NCI-H446 treated with DMSO at 0.1 percent for 48 hours (cell line): ENCODE data around the gene LPXN.
"Not testable (repeated sequence)": the region's sequence is repeated elsewhere in the genome, so short reads cannot be mapped to it uniquely, and the experiment has no call there.

Experiments used
- DNase-seq: peaks from one replicate; lab custom pipeline; 2025; lab: John Stamatoyannopoulos, UW

Gene LPXN

GRCh38 chr11:58579192-58580129 is 3.8 kb upstream of the LPXN start:
- DNase-seq = peak; percentile 90

DNA sequence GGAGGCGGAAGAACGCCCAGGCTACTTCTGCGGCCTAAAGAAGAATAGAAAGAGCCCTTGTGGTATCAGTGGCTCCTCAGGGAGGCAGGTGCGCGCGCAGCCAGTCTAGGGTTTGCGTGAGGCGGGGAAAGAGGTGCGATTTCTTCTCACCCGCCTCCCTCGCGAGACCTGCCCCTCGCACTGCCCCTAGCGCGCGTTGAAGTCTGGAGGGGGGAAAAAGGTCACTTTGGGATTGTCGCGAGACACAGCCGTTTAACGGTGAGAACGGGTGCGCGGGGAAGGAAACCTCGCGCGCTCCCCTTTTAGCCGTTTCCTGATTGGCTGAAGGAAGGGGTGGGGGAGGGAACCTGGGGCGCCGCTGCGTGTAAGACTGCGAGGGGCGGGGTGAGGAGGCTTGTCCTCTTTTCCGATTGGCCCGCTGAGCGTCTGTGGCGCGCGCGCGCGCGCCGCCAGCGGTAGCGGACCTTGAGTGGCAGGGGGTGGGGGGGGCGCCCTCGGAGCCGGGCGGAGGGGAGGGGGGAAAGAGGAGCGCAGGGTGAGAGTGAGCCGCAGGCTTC is 3.1 kb upstream of the LPXN start, which contains the start of gene ZFP91:
Gene ZFP91 (plus strand): TSS at position 429 of the 557 bp plus-strand sequence. CDS start 219 bp downstream, outside the sequence.
- DNase-seq = peak; percentile 97

GRCh38 chr11:58578136-58578634 is 2.5 kb upstream of the LPXN start:
- peak; percentile 99 for DNase-seq

- DNase-seq = no peak
These were observed 2.0 kb upstream of the LPXN start for GRCh38 chr11:58577555-58578135.

DNA sequence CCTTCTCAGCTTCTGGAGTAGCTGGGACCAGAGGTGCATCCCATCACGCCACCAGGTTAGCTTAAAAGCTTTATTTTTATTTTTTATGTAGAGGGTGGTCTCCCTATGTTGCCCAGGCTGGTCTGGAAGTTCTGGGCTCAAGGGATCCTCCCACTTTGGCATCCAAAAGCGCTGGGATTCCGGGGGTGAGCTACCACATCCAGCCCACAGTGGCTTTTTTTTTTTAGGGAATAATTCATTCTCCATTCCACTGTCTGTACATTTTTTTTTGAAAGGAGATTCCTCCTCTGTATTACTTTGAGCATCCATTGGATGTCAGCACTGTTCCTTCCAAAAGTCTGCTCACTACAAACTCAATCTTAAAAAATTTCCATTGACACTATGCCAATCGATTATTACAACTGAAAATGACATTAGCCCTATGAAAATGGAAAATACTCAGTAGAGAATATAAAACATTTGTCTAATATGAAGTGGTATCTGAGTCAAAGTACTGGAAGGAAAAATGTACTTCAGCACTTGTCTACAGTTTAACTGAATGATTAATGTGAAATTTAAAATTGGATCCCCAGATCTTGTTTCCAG is 1.3 kb upstream of the LPXN start:
- peak; percentile 21 for DNase-seq

GRCh38 chr11:58574881-58575280 is 775 bp downstream of the LPXN start:
- peak; percentile 16 for DNase-seq

DNA sequence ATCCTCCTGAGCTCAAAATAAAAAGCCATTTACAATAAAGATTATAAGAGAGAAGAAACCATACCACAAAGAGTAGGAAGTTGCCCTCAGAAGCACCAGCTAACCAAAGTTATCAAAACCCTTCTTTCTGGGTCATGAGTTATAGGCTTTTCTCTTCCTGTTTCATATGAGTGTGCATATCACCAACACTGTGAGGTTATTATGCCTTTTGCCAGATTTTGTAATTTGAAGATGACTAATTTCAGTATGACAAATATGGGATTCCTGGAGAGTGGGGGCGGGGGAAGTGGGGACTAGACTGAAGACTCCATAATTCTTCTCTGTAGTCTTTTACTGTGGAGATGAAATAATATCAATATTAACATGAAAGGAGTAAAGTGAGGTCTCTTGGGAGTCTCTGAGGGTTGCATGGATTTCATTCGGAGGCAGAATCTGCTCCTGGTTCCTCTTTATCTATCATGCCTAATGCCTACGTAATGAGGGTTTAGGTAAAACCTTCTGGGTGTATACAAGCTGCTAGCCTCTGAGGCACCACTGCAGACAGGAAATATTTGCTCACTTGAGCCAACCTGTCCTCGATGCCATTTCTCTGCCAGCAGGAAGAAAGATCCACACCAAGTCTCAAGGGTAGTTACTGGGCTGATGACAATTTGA is 2.1 kb downstream of the LPXN start:
- DNase-seq = peak; percentile 48

- DNase-seq = not testable (repeated sequence)
These were observed 2.8 kb downstream of the LPXN start for GRCh38 chr11:58572906-58573305.

GRCh38 chr11:58567889-58568512 is 7.7 kb downstream of the LPXN start:
- DNase-seq = peak; percentile 33

GRCh38 chr11:58564231-58564630 is 11.4 kb downstream of the LPXN start:
- no peak for DNase-seq

DNA sequence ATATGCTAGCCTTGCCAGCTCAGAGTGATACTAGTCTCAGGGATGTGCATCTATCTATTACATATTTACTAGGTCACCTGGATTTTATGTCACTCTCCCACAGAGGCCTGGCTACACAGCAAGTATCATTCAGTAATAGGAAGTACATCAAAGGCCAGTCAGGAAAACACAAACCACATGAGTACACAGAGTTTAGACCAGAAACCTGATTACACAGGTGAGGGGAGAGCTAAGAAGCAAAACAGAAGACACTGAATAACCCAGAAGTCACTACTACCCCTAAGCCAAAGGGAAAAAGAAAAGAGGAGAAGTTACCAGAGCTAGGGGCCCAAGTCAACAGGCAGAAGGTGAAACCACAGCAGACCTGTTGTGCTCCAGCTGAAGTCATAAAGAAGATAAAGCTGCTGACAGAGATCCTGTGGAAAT is 13.3 kb downstream of the LPXN start:
- DNase-seq = no peak

DNA sequence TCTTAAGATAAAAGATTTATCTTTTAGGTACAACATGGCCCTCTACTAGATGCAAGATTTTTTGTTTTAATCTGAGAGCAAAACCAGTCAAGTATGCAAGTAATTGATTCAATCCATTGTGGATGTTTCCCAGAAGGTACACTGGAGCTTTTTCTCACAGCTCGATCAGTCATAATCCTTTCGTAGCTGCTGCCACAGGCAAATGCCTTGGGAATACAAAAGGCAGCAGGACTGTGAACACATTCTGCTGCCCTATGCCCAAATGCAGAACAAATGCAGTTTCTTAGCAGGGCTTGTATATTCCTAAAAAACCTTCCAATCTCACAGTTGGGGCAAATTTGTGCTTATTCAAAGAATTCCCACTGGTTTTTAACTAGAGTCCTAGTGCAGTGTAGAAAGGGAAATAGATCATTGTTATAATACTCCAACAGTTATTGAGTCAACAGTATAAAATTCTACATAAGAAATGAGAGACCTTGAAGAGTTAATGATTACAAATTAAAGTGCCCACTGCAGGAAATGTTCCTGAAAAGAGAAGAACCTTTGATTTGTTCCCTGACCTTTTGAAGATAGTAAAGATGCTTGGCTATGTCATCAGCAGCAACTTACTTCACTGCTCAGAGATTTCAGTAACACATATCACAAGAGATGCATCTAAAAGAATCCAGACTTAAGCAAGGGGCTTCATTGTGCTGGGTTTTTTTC is 14.1 kb downstream of the LPXN start:
- DNase-seq = no peak

- DNase-seq = no peak
These were observed 14.8 kb downstream of the LPXN start for GRCh38 chr11:58560842-58561241.

DNA sequence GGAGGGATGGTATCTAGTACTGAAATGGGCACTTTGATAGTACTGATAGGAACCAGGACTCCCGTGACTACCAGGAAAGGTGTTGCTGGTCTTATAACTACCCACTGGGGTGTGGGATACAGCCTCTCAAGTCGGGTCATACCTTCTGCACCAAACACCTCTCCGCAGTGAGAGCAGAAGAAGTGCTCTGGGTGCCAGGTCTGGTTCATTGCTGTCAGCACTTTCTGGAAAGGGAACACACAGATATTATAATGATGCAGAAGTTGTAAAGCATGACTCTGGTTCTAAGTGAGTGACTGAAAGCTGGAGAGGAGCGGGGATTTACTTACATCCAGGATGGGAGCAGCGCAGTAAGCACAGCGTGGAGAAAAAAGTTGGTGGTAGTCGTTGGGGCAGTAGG is 26.0 kb downstream of the LPXN start:
- DNase-seq = no peak

GRCh38 chr11:58546841-58547240 is 28.8 kb downstream of the LPXN start:
- no peak for DNase-seq

DNA sequence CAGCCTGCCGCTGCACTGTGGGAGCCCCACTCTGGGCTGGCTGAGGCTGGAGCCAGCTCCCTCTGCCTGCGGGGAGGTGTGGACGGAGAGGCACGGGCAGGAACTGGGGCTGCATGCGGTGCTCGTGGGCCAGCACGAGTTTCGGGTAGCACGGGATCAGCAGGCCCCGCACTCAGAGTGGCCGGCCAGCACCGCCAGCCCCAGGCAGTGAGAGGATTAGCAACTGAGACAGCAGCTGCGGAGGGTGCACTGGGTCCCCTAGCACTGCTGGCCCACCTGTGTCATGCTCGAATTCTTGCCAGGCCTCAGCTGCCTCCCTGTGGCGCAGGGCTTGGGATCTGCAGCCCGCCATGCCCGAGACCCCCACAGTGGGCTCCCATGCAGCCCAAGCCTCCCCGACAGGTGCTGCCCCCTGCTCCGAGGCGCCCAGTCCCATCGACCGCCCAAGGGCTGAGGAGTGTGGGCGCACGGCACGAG is 43.8 kb downstream of the LPXN start:
- DNase-seq = no peak

DNA sequence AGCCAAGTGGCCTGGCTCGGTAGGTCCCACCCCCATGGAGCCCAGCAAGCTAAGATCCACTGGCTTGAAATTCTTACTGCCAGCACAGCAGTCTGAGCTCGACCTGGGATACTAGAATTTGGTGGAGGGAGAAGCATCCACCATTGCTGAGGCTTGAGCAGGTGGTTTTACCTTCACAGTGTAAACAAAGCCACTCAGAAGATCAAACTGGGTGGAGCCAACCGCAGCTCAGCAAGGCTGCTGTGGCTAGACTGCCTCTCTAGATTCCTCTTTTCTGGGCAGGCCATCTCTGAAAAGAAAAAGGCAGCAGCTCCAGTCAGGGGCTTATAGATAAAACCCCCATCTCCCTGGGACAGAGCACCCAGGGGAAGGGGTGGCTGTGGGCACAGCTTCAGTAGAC is 45.4 kb downstream of the LPXN start:
- no peak for DNase-seq

DNA sequence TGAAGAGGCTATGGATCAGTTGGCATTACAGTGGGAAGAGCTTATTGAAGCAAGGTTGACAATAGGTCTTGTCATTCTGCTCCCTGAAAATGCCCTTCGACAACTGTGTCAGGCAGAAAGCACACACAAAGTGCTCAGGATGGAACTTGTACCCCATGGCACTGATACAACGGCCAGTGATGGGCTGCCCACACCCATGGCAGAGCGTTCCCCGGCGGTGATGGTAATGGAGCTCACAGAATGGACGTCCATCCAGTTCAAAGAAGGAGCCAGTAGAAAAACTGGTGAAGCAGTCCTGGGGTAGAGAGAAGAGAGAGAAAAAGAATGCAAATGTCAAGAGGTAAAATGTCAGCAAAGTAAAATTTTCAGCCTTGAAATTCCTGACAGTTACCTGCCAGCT is 48.2 kb downstream of the LPXN start:
- no peak for DNase-seq

DNA sequence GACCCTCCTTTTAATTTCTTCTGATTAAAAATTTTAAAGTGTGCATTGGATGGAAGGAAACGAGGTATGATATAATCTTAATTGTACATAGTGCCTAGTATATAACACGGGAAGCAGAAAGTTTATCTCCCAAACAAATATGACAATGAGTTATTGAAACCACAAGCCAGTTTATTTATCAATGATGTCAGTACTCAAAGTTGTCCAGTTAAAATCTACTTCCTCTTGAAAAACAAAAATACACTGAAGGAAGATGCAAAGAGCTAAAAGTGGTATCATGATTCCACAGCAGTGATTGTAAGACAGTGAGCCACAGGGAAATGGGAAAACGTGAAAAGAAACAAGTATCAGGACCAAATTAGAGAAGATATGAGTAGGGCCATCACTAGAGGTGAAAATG is 48.9 kb downstream of the LPXN start:
- DNase-seq = no peak

DNA sequence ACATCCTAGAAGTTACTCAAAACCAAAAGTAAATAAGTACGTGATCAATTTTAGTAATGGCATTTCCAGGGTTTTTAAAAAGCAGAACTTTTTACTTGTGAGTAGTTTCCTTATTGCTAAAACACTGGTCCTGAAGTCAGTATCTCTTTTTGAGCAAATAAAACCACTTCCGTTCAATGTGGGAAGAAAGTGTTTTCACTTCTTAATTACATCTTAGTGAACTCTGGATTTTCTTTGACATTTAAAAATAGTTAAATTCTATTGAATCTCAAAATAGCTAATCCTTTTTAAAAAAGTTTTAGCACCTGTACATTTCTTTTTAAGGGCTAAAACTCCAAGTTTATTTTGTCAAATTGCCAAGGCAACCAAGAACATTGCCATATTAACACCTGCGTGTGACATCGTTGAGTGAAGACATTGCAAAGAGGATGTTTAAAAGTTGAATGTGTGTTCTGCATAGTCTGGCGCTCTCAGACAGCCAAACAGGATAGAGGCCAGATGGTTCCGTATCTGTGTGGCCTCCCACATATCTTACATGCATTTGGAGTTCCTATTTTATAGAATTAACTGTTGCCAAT is 50.5 kb downstream of the LPXN start:
- no peak for DNase-seq
